ENCODE measurements around the gene BLM.

BLM gene

GRCh38 chr15:90857883-90858443 is 140.8 kb downstream of the BLM start:
- no peak for TF ChIP-seq CTCF (IDR thresholded peaks at IDR 0.05; ENCODE audit: low read depth, low read length)
- Histone ChIP-seq H3K27me3 (no peaks in the 10 kb centered on the region), H3K4me1 (no peaks in the 10 kb centered on the region), H3K36me3 (no peaks in the 10 kb centered on the region), H3K9me3 (no peaks in the 10 kb centered on the region), H3K4me3 (ENCODE audit: low read depth, low read length) (no peak overlapping the region)
- no peak for DNase-seq

- DNase-seq: no peak
- no peak for TF ChIP-seq CTCF (IDR thresholded peaks at IDR 0.05; ENCODE audit: low read depth, low read length)
- H3K4me1 ChIP-seq: no peaks in the 10 kb centered on the region
- no peaks in the 10 kb centered on the region for H3K27me3 ChIP-seq
- no peak overlapping the region for H3K4me3 ChIP-seq (ENCODE audit: low read depth, low read length)
- H3K36me3 ChIP-seq: no peaks in the 10 kb centered on the region
- no peaks in the 10 kb centered on the region for H3K9me3 ChIP-seq
These were observed 142.3 kb downstream of the BLM start for GRCh38 chr15:90859234-90860131.

- Histone ChIP-seq H3K36me3 (no peaks in the 10 kb centered on the region), H3K27me3 (no peaks in the 10 kb centered on the region), H3K4me1 (no peaks in the 10 kb centered on the region), H3K9me3 (no peaks in the 10 kb centered on the region), H3K4me3 (ENCODE audit: low read depth, low read length) (no peak overlapping the region)
- DNase-seq: no peak
- TF ChIP-seq CTCF (IDR thresholded peaks at IDR 0.05; ENCODE audit: low read depth, low read length): no peak
These were observed 143.3 kb downstream of the BLM start for GRCh38 chr15:90860450-90860849.

- no peaks in the 10 kb centered on the region for H3K27me3 ChIP-seq
- no peaks in the 10 kb centered on the region for H3K36me3 ChIP-seq
- TF ChIP-seq CTCF (IDR thresholded peaks at IDR 0.05; ENCODE audit: low read depth, low read length): no peak
- H3K4me3 ChIP-seq (ENCODE audit: low read depth, low read length): no peak overlapping the region
- H3K4me1 ChIP-seq: no peaks in the 10 kb centered on the region
- no peaks in the 10 kb centered on the region for H3K9me3 ChIP-seq
- DNase-seq: no peak
These were observed 144.0 kb downstream of the BLM start for GRCh38 chr15:90860942-90861675.

- no peak for TF ChIP-seq CTCF (IDR thresholded peaks at IDR 0.05; ENCODE audit: low read depth, low read length)
- Histone ChIP-seq H3K4me3 (ENCODE audit: low read depth, low read length) (no peak overlapping the region), H3K36me3 (no peaks in the 10 kb centered on the region), H3K27me3 (no peaks in the 10 kb centered on the region), H3K9me3 (no peaks in the 10 kb centered on the region), H3K4me1 (no peaks in the 10 kb centered on the region)
- no peak for DNase-seq
These were observed 145.3 kb downstream of the BLM start for GRCh38 chr15:90862487-90862886.
